KBM-7 (cell line): Measurements from ENCODE around the gene MACROH2A1.

Experiments used
- DNase-seq: peaks from one replicate; pipeline ENCODE4 v3.0.0-alpha.2; 2015
- in situ Hi-C: fragments of 300-500 bp; cut with MboI; formaldehyde crosslinking; loops from 2 replicates; pipeline ENCODE4 v1.14.3; 2020; ENCODE audit warnings: low sequenced_read_pairs, low pct_unique_long_range_greater_than_20kb, mixed read lengths

Gene MACROH2A1

DNA sequence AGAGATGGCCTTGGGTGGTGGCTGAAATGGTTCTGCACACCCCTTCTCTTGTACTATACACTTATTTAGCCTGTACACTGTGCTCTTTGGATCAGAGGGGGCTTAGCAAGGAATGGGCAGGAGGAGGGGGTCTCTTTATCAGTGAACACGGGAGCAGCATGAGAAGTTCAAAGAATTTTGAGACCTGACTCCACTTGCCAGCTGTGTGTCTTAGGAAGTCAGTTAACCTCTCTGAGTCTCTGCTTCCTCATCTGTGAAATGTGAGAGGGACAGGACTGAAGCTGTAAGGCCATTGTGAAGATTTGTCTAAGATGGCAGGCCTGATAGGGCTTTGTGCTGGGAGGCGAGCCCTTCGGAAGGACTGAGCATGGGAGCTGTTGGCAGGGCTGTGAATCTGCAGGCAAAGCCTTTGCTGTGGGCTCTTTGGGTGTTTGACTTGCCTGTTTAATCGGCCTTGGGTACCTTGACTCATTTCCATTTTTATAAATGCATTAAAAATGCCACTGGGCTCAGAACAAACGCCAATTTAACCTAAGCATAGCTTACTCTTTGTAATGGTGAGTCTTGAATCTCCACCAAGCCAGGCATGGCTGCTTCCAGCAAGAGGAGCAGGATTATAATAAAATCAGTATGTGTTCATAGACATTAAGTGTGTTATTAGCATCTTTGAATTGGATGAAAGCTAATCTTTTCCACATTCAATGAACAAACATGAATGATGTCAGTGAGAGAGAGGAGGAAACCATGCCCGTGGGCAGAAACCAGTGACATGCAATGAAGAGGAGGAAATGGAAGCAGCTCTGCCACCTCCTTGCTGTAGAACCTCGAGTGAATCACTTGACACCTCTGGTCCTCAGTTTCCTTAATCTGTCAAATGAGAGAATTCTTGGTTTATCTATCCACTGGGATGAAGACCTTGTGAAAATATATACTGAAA lies 89.4 kb downstream of the MACROH2A1 start:
- DNase-seq = peak; percentile 27
- in situ Hi-C loops = no loop called here

- in situ Hi-C loops = no loop called here
- DNase-seq = no peak
Observed at GRCh38 chr5:135308752-135309151, 90.3 kb downstream of the MACROH2A1 start.

DNA sequence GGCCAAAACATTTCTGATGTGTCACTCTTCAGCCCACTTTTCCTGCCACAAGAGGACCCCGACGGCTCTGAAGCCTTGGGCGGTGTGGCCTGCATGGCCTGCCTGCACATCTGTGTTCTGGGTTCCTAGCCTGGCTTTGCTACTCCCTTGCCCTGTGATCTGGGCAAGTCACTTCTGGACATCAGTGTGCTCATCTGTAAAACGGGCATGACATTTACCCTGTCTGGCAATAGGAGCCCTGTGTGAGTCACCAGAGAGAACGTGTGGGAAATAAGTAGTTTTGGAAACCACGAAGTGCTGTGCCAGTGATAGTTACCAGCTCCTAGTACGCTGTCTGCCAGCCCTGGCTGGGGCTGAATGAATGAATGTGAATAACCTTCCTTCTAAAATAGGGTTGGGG lies 90.8 kb downstream of the MACROH2A1 start:
- DNase-seq = no peak

DNA sequence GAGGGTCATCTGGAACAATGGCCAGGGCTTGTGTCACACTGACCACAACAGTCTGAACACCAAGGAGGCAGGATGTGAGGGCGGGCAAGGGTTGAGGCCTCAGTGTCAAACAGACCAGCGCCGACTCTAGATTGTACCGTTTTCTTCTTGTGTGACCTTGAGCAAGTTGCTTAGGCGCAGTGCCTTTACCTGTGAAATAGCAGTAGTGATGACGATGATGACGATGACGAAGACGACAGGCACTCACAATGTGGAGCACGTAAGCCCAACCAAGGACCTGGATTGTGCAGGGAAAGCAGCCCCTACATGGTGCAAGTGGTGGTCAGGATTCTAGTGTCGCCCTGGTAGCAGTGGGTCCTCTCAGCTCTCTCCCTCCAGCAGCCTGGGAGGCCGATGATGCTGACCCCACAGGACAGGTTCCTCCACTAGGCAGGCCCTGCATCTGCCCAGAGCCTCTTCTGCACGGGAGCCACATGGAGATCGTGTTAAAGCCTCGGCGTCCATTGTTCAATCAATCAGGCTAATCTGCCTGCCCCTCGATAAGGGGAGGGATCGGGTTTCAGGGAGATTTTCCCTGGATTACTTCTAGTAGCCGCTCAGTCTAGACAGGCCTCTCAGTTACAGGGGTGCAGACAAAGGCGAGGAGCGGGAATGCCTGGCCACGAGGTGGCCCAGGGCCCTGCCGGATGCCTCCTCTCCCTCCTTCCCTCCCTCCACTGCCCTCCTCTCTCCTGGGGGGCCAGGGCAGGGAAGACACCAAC lies 91.7 kb downstream of the MACROH2A1 start:
- in situ Hi-C loops = no loop called here
- DNase-seq = no peak

More for the DNA sequence above, 90.8 kb downstream of the MACROH2A1 start:
- in situ Hi-C loops = no loop called here

- in situ Hi-C loops = no loop called here
- DNase-seq = no peak
Observed at GRCh38 chr5:135306557-135306956, 92.5 kb downstream of the MACROH2A1 start.

- in situ Hi-C loops = no loop called here
- peak; percentile 18 for DNase-seq
Observed at GRCh38 chr5:135304352-135305221, 94.4 kb downstream of the MACROH2A1 start.

GRCh38 chr5:135303582-135304173 lies 95.4 kb downstream of the MACROH2A1 start:
- no peak for DNase-seq
- in situ Hi-C loops = no loop called here

DNA sequence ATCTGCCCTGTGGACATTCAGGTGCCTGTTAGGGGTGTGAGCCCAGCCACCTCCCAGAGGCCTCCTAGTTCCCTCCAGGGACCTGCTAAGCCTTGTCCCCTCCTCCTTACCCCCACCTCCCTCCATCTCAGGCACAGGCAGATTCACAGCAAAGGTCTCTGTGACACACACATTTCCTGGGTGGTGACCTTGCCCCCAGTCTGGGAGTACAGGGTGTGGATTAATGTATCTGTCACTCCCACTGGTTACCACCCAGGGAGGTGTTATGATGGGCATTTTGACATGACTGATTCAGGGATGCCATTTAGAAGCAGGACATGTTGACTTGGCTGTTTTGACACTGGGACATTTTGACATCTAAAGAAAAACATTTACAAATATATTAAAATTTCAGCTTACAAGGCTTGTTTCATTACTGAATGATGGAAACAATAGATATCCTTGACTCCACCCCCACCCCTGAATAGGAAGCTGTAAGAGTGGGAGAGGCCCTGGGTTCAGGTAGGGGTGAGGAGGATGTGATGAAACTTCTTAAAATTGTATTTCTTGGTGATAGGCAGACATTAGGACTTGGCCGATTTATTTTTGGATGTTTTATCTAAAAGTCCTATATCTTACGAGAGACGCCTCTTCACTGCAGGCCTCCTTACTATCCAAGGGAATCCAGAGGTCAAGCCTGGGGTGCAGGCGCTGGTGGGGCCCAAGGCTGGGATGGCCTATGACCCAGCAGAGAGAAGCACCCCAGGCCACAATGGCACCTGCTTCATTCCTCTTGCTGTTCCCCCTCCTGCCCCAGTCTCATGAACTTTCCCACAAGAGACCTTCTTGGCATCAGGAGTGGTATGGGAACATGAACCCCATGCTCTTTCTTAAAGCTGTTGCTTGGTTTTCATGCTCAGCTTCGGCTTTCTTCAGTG lies 101.9 kb downstream of the MACROH2A1 start:
- in situ Hi-C loops = no loop called here

GRCh38 chr5:135295852-135296251 lies 103.2 kb downstream of the MACROH2A1 start:
- no peak for DNase-seq
- in situ Hi-C loops = no loop called here

More for the DNA sequence above, 101.9 kb downstream of the MACROH2A1 start:
- DNase-seq = no peak

DNA sequence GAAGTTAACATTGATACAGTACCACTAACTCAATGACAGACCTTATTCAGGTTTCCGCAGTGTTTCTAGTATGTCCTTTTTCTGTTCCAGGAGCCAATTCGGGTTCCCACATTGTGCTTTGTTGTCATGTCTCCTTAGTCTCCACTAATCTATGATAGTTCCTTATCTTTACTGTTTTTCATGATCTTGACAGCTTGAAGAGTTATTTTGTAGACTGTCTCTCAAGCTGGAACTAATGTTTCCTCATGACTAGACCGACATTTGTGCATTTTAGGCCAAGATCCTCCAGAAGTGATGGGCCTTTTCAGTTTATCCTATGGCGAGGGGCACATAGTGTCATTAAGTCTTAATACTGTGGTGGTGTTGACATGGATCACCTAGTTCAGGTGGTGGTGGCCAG lies 104.2 kb downstream of the MACROH2A1 start:
- DNase-seq = no peak

DNA sequence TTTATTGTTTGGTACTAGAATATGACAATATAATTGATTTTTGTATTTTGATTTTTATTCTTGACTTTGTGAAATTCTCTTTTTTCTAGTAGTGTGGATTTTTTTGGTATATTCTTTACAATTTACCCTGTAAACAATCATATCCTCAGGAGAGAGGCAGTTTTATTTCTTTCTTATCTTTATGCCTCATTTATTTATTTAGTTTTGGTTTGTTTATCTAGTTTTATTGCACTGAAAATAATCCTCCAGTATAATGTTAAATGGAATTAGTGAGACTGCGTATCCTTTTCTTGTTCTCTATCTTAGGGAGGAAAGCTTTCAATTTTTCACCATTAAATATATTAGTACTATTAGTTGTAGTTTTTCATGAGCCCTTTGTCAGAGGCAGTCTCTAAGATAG lies 109.4 kb downstream of the MACROH2A1 start:
- no peak for DNase-seq
- in situ Hi-C loops = no loop called here

More for the DNA sequence above, 104.2 kb downstream of the MACROH2A1 start:
- in situ Hi-C loops = no loop called here

DNA sequence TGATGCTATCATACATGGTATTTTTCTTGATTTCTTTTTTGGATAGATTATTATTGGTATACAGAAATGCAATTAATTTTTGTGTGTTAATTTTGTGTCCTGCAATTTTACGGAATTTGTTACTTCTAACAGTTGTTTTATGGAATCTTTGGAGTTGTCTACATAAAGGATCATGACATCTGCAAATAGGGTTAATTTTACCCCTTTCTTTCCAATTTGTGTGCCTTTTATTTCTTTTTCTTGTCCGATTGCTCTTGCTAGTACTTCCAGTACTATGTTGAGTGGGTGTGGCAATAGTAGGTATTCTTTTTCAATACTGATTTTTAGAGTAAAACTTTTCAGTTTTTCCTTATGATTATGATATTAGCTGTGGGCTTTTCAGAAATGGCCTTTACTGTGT lies 111.5 kb downstream of the MACROH2A1 start:
- no peak for DNase-seq
- in situ Hi-C loops = no loop called here
